Pancreas (tissue), 10 donors: ENCODE measurements around the gene BCL2L14. TPM values are rescaled to one million over a fixed set of nuclear protein-coding genes. Genes with fewer than 3 reads are reported as not detected.

Experiments
- ATAC-seq, 4 donors: fragments of 200-7000 bp; cut with Tn5 transposase; one replicate each; pipeline versions ENCODE4 v1.8.0 to v1.9.1; 2020; ENCODE audit warnings: mild to moderate bottlenecking in 4 of 4, moderate library complexity in 4 of 4
- DNase-seq, 6 donors: peaks; one replicate each; pipeline ENCODE4 v3.0.0-alpha.2; 2020
- FAIRE-seq: peaks from 2 replicates; lab custom pipeline; 2012; peaks lifted over from hg19 to GRCh38; lab: Jason Lieb, UNC
- H3K27ac ChIP-seq, 4 donors: fragments of 200-600 bp; sonication (generic); 1 replicate in 3 of 4; 2 replicates in 1 of 4; pipeline versions ENCODE4 v1.5.0 to v1.8.0; 2020
- H3K27me3 ChIP-seq, 4 donors: fragments of 200-600 bp; one replicate each; pipeline ENCODE4 v1.8.0; 2021
- H3K36me3 ChIP-seq, 3 donors: fragments of 200-600 bp; sonication (generic) in 1 of 3; one replicate each; pipeline versions ENCODE4 v1.5.0 to v1.8.0; 2020 to 2021
- H3K4me1 ChIP-seq, 3 donors: fragments of 200-600 bp; one replicate each; pipeline ENCODE4 v1.8.0; 2021
- H3K4me3 ChIP-seq, 4 donors: fragments of 200-600 bp; sonication (generic) in 2 of 4; one replicate each; pipeline versions ENCODE4 v1.5.0 to v1.8.0; 2020 to 2021
- H3K9me3 ChIP-seq, 4 donors: fragments of 200-600 bp; one replicate each; pipeline ENCODE4 v1.8.0; 2021
- WGBS, 2 donors: extraction: QIAGEN DNeasy Blood & Tissue Kit; methylation state at CpG; one replicate each; pipeline ENCODE4 v1.1.7; 2013; 5-methylcytosine and 5-hydroxymethylcytosine counted together
- intact Hi-C, 3 donors: fragments of 100-400 bp; cut with DNase I; formaldehyde crosslinking; loops; one replicate each; pipeline versions ENCODE4 v1.11.1 to v1.14.2; 2022
- polyA plus RNA-seq, 2 donors: library from polyadenylated mRNA; stranded (reverse); fragments of 200-250 nt; gene quantifications; one replicate each; pipeline ENCODE4 v1.2.3, GENCODE V29; 2013
- total RNA-seq, 6 donors: library from RNA; stranded (reverse); fragmentation: NEBNext Ultra II Directional in 4 of 6; extraction: Animal tissue kit (Norgen Biotek cat#: 25700) in 4 of 6; gene quantifications; one replicate each; pipeline versions ENCODE4 v1.2.1 to v1.2.4, GENCODE V29; 2021 to 2023
- TF ChIP-seq, protein P1 (sequence below), 4 donors: fragments of 200-600 bp; sonication (generic) in 3 of 4; IDR thresholded peaks; one replicate each; pipeline versions ENCODE4 v1.5.0 to v1.8.0; 2021; ENCODE audit warnings: antibody characterized with exemption in 4 of 4
- donor health status: healthy with polysubstance abuse.
- donor health status: DM: no; HTN: no; CAD: no; lungs with moderate emphysema.
- donor health status: DM: no; HTN: no; CAD: no.
- donor health status: control.
- donor health status: control.
- donor health status: Bipolar disorder and iron deficiency.
- donor health status: DM: yes; HTN: yes; CAD: no.
- donor health status: DM: no; HTN: no; CAD: no.
- donor health status: DM: no; HTN: no; CAD: no.
- donor health status: DM: yes; HTN: yes; CAD: no.

Gene BCL2L14
- total and polyA plus RNA-seq, 8 donors, result 2.0 to 5.4 (median 4.1) TPM

DNA sequence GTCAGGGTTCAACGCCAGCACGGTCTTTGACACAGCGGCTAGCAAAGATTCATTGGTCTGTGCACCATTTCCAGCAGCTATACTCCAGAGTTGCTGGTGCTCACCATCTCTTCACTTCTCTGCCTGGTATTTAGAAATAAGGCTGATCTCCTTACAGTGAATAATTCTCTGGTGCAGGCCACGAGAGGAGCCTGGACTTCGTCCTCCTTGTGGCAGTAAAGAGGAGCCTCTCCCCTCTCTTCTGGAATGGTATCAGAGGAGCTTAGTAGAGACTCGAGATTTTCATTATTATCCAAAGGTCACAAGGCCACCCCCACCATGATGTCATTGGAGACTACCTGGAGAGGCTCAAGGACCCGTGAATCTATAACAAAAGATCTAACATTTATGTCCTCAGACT, 30.8 kb upstream of the BCL2L14 start:
- 81 to 84% methylated on average over 7 of the region's 7 CpGs for WGBS, 2 donors
- no peak for DNase-seq

GRCh38 chr12:12046401-12046800, 24.3 kb upstream of the BCL2L14 start:
- ATAC-seq (no peak), FAIRE-seq (no peak), DNase-seq (no peak)
- Histone ChIP-seq H3K27ac (no peak overlapping the region), H3K4me1 (no peaks in the 10 kb centered on the region), H3K27me3 (no peaks in the 10 kb centered on the region), H3K36me3 (no peaks in the 10 kb centered on the region), H3K9me3 (no peaks in the 10 kb centered on the region), H3K4me3 (no peak overlapping the region)
- TF ChIP-seq, protein P1, sequence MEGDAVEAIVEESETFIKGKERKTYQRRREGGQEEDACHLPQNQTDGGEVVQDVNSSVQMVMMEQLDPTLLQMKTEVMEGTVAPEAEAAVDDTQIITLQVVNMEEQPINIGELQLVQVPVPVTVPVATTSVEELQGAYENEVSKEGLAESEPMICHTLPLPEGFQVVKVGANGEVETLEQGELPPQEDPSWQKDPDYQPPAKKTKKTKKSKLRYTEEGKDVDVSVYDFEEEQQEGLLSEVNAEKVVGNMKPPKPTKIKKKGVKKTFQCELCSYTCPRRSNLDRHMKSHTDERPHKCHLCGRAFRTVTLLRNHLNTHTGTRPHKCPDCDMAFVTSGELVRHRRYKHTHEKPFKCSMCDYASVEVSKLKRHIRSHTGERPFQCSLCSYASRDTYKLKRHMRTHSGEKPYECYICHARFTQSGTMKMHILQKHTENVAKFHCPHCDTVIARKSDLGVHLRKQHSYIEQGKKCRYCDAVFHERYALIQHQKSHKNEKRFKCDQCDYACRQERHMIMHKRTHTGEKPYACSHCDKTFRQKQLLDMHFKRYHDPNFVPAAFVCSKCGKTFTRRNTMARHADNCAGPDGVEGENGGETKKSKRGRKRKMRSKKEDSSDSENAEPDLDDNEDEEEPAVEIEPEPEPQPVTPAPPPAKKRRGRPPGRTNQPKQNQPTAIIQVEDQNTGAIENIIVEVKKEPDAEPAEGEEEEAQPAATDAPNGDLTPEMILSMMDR (IDR thresholded peaks at IDR 0.05), result no peak
- intact Hi-C loops, result loop anchor here in 1 of 3 donors (10.0 kb wide), 1 partner anchor 472 kb away; no protein-coding TSS in a partner anchor
- WGBS, 2 donors, result 84 to 86% methylated on average over 7 of the region's 7 CpGs

More for the DNA sequence above, 30.8 kb upstream of the BCL2L14 start:
- no peaks in the 10 kb centered on the region for H3K27me3 ChIP-seq
- H3K36me3 ChIP-seq, result no peaks in the 10 kb centered on the region
- FAIRE-seq, result no peak
- H3K4me1 ChIP-seq, result no peaks in the 10 kb centered on the region
- intact Hi-C loops, result loop anchor here in 1 of 3 donors (10.0 kb wide), 1 partner anchor 465 kb away; no protein-coding TSS in a partner anchor
- H3K27ac ChIP-seq, result no peak overlapping the region
- TF ChIP-seq, protein P1 (IDR thresholded peaks at IDR 0.05), result no peak
- no peaks in the 10 kb centered on the region for H3K9me3 ChIP-seq
- no peak for ATAC-seq
- H3K4me3 ChIP-seq, result no peak overlapping the region

- no peaks in the 10 kb centered on the region for H3K36me3 ChIP-seq
- no peak for FAIRE-seq
- H3K4me1 ChIP-seq, result no peaks in the 10 kb centered on the region
- no peak overlapping the region for H3K4me3 ChIP-seq
- WGBS, 2 donors, result 84 to 95% methylated on average over 3 of the region's 3 CpGs
- TF ChIP-seq, protein P1 (IDR thresholded peaks at IDR 0.05), result no peak
- intact Hi-C loops, result loop anchor here in 1 of 3 donors (10.0 kb wide), 1 partner anchor 473 kb away; no protein-coding TSS in a partner anchor
- no peak for DNase-seq
- H3K27me3 ChIP-seq, result no peaks in the 10 kb centered on the region
- no peak for ATAC-seq
- H3K9me3 ChIP-seq, result no peaks in the 10 kb centered on the region
- H3K27ac ChIP-seq, result no peak overlapping the region
These were observed 23.1 kb upstream of the BCL2L14 start for GRCh38 chr12:12047682-12048081.

GRCh38 chr12:12048266-12048665, 22.5 kb upstream of the BCL2L14 start:
- H3K4me1 ChIP-seq, result no peaks in the 10 kb centered on the region
- TF ChIP-seq, protein P1 (IDR thresholded peaks at IDR 0.05), result no peak
- no peaks in the 10 kb centered on the region for H3K9me3 ChIP-seq
- no peak overlapping the region for H3K27ac ChIP-seq
- H3K4me3 ChIP-seq, result no peak overlapping the region
- WGBS, 2 donors, result 69 to 77% methylated on average over 4 of the region's 4 CpGs
- no peak for FAIRE-seq
- H3K27me3 ChIP-seq, result no peaks in the 10 kb centered on the region
- ATAC-seq, result no peak
- intact Hi-C loops, result loop anchor here in 1 of 3 donors (10.0 kb wide), 1 partner anchor 473 kb away; no protein-coding TSS in a partner anchor
- no peaks in the 10 kb centered on the region for H3K36me3 ChIP-seq
- no peak for DNase-seq

DNA sequence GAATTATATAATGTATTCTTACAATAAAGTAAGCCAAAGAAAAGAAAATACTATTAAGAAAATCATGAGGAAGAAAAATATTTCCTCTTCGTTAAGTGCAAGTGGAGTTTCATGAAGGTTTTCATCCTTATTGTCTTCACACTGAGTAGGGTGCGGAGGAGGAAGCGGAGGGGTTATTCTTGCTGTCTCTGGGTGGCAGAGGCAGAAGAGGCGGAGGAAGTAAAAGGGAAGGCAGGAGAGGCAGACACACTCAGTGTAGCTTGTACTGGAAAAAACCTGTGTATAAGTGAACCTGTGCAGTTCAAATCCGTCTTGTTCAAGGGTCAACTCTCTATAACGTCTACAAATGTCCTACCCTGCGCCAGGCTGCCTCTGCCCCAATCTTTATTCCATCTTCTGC, 22.0 kb upstream of the BCL2L14 start:
- DNase-seq, result no peak
- intact Hi-C loops, result loop anchor here in 1 of 3 donors (10.0 kb wide), 1 partner anchor 474 kb away; no protein-coding TSS in a partner anchor
- Histone ChIP-seq H3K27ac (no peak overlapping the region), H3K36me3 (no peaks in the 10 kb centered on the region), H3K9me3 (no peaks in the 10 kb centered on the region), H3K27me3 (no peaks in the 10 kb centered on the region), H3K4me1 (no peaks in the 10 kb centered on the region), H3K4me3 (no peak overlapping the region)
- ATAC-seq, result no peak
- TF ChIP-seq, protein P1 (IDR thresholded peaks at IDR 0.05), result no peak
- 84 to 93% methylated on average over 7 of the region's 7 CpGs for WGBS, 2 donors
- FAIRE-seq, result no peak
